DOHH2 (cell line): ENCODE results near the gene ATP8B1.

ENCODE experiments used
- H3F3A ChIP-seq: fragments of 200-600 bp; sonication (generic), shearing (Covaris generic); 2 replicates; pipeline ENCODE4 v1.6.0; 2016; ENCODE audit warnings: antibody characterized with exemption, mild to moderate bottlenecking; ENCODE audit not compliant: control insufficient read depth, insufficient read depth
- H3K27ac ChIP-seq: fragments of 200-600 bp; sonication (generic); 2 replicates; pipeline ENCODE4 v1.5.1; 2014; ENCODE audit warnings: low read depth, mild to moderate bottlenecking, low read length, moderate library complexity
- H3K27me3 ChIP-seq: fragments of 200-600 bp; sonication (generic); 2 replicates; pipeline ENCODE4 v1.6.1; 2014; ENCODE audit warnings: mild to moderate bottlenecking, low read length, mixed read lengths; ENCODE audit not compliant: control insufficient read depth
- H3K36me3 ChIP-seq: fragments of 200-600 bp; sonication (generic); 2 replicates; pipeline ENCODE4 v1.6.1; 2014; ENCODE audit warnings: mild to moderate bottlenecking, low read length, moderate library complexity, mixed read lengths; ENCODE audit not compliant: control insufficient read depth
- H3K4me1 ChIP-seq: fragments of 200-600 bp; sonication (generic); 2 replicates; pipeline ENCODE4 v1.6.1; 2014; ENCODE audit warnings: mild to moderate bottlenecking, low read length, mixed read lengths; ENCODE audit not compliant: control insufficient read depth
- H3K4me2 ChIP-seq: fragments of 200-600 bp; sonication (generic); 2 replicates; pipeline ENCODE4 v1.6.0; 2014; ENCODE audit warnings: mild to moderate bottlenecking, low read length, moderate library complexity
- H3K4me3 ChIP-seq: fragments of 200-600 bp; sonication (generic); 2 replicates; pipeline ENCODE4 v1.5.1; 2014; ENCODE audit warnings: mild to moderate bottlenecking, low read length, mixed read lengths
- H3K79me2 ChIP-seq: fragments of 200-600 bp; sonication (generic); 2 replicates; pipeline ENCODE4 v1.6.1; 2014; ENCODE audit warnings: mild to moderate bottlenecking, low read length, mixed read lengths; ENCODE audit not compliant: control insufficient read depth
- H3K9me2 ChIP-seq: fragments of 200-600 bp; sonication (generic); replicated peaks from 2 replicates; pipeline ENCODE4 v1.6.1; 2014; ENCODE audit warnings: mild to moderate bottlenecking, low read length, mixed read lengths; ENCODE audit not compliant: control insufficient read depth
- H3K9me3 ChIP-seq: fragments of 200-600 bp; sonication (generic); 2 replicates; pipeline ENCODE4 v1.6.1; 2014; ENCODE audit warnings: antibody characterized with exemption, low read length, mixed read lengths; ENCODE audit not compliant: control insufficient read depth, insufficient read depth
- H4K20me1 ChIP-seq: fragments of 200-600 bp; sonication (generic); 2 replicates; pipeline ENCODE4 v1.6.0; 2014; ENCODE audit warnings: low read depth, mild to moderate bottlenecking, antibody characterized with exemption, low read length, moderate library complexity; ENCODE audit not compliant: control insufficient read depth, insufficient read depth
- EZH2phosphoT487 ChIP-seq: fragments of 200-600 bp; sonication (generic); IDR thresholded peaks from 2 replicates; pipeline ENCODE4 v1.6.1; 2017; ENCODE audit warnings: borderline replicate concordance, mild to moderate bottlenecking, antibody characterized with exemption, low read length, moderate library complexity, mixed read lengths
- TF ChIP-seq, protein P1 (sequence below): fragments of 200-600 bp; sonication (generic); IDR thresholded peaks from one replicate; pipeline ENCODE4 v1.5.1; 2014; ENCODE audit warnings: antibody characterized with exemption, mild to moderate bottlenecking, low read depth, low read length; ENCODE audit not compliant: poor library complexity, severe bottlenecking

The ATP8B1 gene

DNA sequence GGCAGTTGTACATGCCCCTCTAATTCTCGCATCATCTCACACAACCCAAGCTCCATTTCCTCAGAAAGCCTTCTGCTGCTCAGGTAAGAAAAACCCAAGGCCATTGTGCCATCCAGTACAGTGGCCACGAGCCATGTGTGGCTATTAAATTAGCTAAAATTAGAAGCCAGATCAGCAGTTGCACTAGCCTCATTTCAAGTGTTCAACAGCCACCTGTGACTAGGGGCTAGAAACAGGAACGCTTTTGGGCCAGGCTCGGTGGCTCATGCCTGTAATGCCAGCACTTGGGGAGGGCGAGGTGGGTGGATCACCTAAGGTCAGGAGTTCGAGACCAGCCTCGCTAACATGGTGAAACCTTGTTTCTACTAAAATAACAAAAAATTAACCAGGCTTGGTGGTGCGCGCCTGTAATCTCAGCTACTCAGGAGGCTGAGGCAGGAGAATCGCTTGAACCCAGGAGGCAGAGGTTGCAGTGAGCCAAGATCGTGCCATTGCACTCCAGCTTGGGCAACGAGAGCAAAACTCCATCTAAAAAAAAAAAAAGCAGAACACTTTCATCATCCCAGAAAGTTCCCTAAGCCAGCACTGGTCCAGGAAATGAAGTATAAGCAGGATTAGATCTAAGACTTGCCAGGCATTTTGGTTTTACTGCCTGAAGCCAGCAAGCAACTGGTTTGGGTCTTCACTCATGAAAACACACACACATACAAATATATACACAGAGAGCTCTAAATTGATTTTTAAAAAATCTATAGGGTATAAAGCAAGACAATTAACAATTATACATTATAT, 35.7 kb downstream of the ATP8B1 start:
- no peak for TF ChIP-seq EZH2phosphoT487
- TF ChIP-seq, protein P1, sequence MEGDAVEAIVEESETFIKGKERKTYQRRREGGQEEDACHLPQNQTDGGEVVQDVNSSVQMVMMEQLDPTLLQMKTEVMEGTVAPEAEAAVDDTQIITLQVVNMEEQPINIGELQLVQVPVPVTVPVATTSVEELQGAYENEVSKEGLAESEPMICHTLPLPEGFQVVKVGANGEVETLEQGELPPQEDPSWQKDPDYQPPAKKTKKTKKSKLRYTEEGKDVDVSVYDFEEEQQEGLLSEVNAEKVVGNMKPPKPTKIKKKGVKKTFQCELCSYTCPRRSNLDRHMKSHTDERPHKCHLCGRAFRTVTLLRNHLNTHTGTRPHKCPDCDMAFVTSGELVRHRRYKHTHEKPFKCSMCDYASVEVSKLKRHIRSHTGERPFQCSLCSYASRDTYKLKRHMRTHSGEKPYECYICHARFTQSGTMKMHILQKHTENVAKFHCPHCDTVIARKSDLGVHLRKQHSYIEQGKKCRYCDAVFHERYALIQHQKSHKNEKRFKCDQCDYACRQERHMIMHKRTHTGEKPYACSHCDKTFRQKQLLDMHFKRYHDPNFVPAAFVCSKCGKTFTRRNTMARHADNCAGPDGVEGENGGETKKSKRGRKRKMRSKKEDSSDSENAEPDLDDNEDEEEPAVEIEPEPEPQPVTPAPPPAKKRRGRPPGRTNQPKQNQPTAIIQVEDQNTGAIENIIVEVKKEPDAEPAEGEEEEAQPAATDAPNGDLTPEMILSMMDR, result no peak
- H3K79me2 ChIP-seq, result no peaks in the 10 kb centered on the region

DNA sequence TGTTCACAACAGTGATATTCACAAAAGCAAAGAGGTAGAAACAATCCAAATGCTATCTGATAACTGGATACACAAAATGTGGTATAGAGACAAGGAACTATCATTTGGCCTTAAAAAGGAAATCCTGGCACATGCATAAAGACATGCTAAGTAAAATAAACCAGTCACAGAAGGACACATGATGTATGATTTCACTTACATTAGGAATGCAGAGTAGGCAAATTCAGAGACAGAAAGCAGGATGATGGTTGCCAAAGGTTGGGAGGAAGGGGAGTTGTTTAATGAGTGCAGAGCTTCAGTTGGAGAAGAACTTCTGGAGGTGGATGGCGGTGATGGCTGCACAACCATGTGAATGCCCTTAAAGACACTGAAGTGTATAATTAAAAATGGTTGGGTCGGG, 38.1 kb downstream of the ATP8B1 start:
- TF ChIP-seq, protein P1, result no peak
- no peak for TF ChIP-seq EZH2phosphoT487
- Histone ChIP-seq H3K9me2 (no peaks in the 10 kb centered on the region), H3K27ac (no peak overlapping the region), H3K9me3 (no peaks in the 10 kb centered on the region), H3K27me3 (no peaks in the 10 kb centered on the region), H3K4me1 (no peaks in the 10 kb centered on the region), H3K36me3 (no peaks in the 10 kb centered on the region), H3K4me3 (no peak overlapping the region), H4K20me1 (no peaks in the 10 kb centered on the region), H3F3A (no peaks in the 10 kb centered on the region), H3K79me2 (no peaks in the 10 kb centered on the region), H3K4me2 (no peak overlapping the region)

More for the DNA sequence above, 35.7 kb downstream of the ATP8B1 start:
- no peaks in the 10 kb centered on the region for H3K27me3 ChIP-seq
- no peaks in the 10 kb centered on the region for H3K36me3 ChIP-seq
- no peaks in the 10 kb centered on the region for H3K9me3 ChIP-seq
- no peak overlapping the region for H3K4me2 ChIP-seq
- no peaks in the 10 kb centered on the region for H4K20me1 ChIP-seq
- no peak overlapping the region for H3K27ac ChIP-seq
- no peaks in the 10 kb centered on the region for H3K9me2 ChIP-seq
- H3K4me3 ChIP-seq, result no peak overlapping the region
- H3F3A ChIP-seq, result no peaks in the 10 kb centered on the region
- no peaks in the 10 kb centered on the region for H3K4me1 ChIP-seq

DNA sequence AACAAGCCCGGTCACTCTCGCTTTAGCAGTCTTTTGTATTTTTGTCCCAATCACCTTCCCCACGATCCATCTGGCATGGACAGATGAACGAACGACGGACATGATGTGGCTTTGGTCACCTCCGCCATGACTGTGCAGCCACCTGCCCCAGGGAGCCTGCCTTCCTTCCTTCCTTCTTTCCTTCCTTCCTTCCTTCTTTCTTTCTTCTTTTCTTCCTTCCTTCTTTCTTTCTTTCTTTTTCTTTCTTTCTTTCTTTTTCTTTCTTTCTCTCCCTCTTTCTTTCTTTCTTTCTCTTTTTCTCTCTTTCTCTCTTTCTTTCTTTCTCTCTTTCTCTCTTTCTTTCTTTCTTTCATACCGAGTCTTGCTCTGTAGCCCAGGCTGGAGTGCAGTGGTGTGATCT, 39.0 kb downstream of the ATP8B1 start:
- H3K9me3 ChIP-seq, result no peaks in the 10 kb centered on the region
- H3K36me3 ChIP-seq, result no peaks in the 10 kb centered on the region
- H3K27ac ChIP-seq, result no peak overlapping the region
- H3K4me2 ChIP-seq, result no peak overlapping the region
- H3F3A ChIP-seq, result no peaks in the 10 kb centered on the region
- no peaks in the 10 kb centered on the region for H3K27me3 ChIP-seq
- H3K4me1 ChIP-seq, result no peaks in the 10 kb centered on the region
- H3K79me2 ChIP-seq, result no peaks in the 10 kb centered on the region
- H3K9me2 ChIP-seq, result no peaks in the 10 kb centered on the region
- H4K20me1 ChIP-seq, result no peaks in the 10 kb centered on the region
- TF ChIP-seq, protein P1, result no peak
- TF ChIP-seq EZH2phosphoT487, result no peak
- no peak overlapping the region for H3K4me3 ChIP-seq
